ENCODE data around the gene SCAMP2.

SCAMP2 gene

GRCh38 chr15:74830868-74831267 lies 42.3 kb downstream of the SCAMP2 start:
- TF ChIP-seq CTCF (conservative IDR thresholded peaks at IDR 0.05; ENCODE audit: low read depth, low read length), result no peak
- H3K4me3 ChIP-seq (ENCODE audit: low read length), result no peak overlapping the region
- no peak for DNase-seq (ENCODE audit: low read depth)

GRCh38 chr15:74829991-74830390 lies 43.2 kb downstream of the SCAMP2 start:
- no peak for TF ChIP-seq CTCF (conservative IDR thresholded peaks at IDR 0.05; ENCODE audit: low read depth, low read length)
- no peak for DNase-seq (ENCODE audit: low read depth)
- no peak overlapping the region for H3K4me3 ChIP-seq (ENCODE audit: low read length)

- H3K4me3 ChIP-seq (ENCODE audit: low read length), result no peak overlapping the region
- no peak for TF ChIP-seq CTCF (conservative IDR thresholded peaks at IDR 0.05; ENCODE audit: low read depth, low read length)
- no peak for DNase-seq (ENCODE audit: low read depth)
Measured at GRCh38 chr15:74829486-74829885, 43.7 kb downstream of the SCAMP2 start.

GRCh38 chr15:74828835-74829234 lies 44.3 kb downstream of the SCAMP2 start:
- no peak overlapping the region for H3K4me3 ChIP-seq (ENCODE audit: low read length)
- DNase-seq (ENCODE audit: low read depth), result no peak
- no peak for TF ChIP-seq CTCF (conservative IDR thresholded peaks at IDR 0.05; ENCODE audit: low read depth, low read length)

- no peak for TF ChIP-seq CTCF (conservative IDR thresholded peaks at IDR 0.05; ENCODE audit: low read depth, low read length)
- H3K4me3 ChIP-seq (ENCODE audit: low read length), result no peak overlapping the region
- DNase-seq (ENCODE audit: low read depth), result no peak
Measured at GRCh38 chr15:74827614-74828013, 45.6 kb downstream of the SCAMP2 start.

GRCh38 chr15:74826921-74827320 lies 46.2 kb downstream of the SCAMP2 start:
- no peak for TF ChIP-seq CTCF (conservative IDR thresholded peaks at IDR 0.05; ENCODE audit: low read depth, low read length)
- no peak for DNase-seq (ENCODE audit: low read depth)
- no peak overlapping the region for H3K4me3 ChIP-seq (ENCODE audit: low read length)

GRCh38 chr15:74826364-74826819 lies 46.8 kb downstream of the SCAMP2 start, which contains the start of gene CPLX3:
Gene CPLX3, plus strand, starts transcription at chr15:74826627. Its CDS starts 77 bp downstream, at chr15:74826704.
- H3K4me3 ChIP-seq (ENCODE audit: low read length), result no peak within 1 kb of the TSS
- no peak for DNase-seq (ENCODE audit: low read depth)
- TF ChIP-seq CTCF (conservative IDR thresholded peaks at IDR 0.05; ENCODE audit: low read depth, low read length), result no peak
